NCI-H2081 treated with DMSO at 0.1 percent for 48 hours (cell line): ENCODE data around the gene IL3RA.
"Not testable (repeated sequence)": the region's sequence is repeated elsewhere in the genome, so short reads cannot be mapped to it uniquely, and the experiment has no call there.

Experiments used
- DNase-seq: peaks from one replicate; lab custom pipeline; 2025; lab: John Stamatoyannopoulos, UW

The IL3RA gene

DNA sequence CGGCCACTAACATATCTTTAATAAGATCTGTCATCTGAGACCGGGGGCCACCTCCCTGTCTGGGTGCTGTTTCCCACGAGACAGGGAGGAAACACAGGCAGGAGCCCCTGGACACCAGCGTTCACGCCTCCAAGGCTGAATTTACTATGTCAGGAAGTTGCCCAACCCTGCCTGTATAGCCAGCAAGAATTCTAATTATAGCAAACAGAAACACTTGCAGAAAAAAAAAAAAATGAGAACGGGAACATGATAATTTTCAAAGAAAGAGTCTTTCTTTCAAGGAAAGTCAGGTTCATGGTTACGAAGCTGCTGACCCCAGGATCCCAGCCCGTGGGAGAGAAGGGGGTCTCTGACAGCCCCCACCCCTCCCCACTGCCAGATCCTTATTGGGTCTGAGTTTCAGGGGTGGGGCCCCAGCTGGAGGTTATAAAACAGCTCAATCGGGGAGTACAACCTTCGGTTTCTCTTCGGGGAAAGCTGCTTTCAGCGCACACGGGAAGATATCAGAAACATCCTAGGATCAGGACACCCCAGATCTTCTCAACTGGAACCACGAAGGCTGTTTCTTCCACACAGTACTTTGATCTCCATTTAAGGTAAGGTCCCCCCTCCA lies at the start of gene IL3RA:
Gene IL3RA (plus strand): TSS at position 455 of the 613 bp plus-strand sequence. CDS start 4,981 bp downstream, outside the sequence.
- DNase-seq = no peak

DNA sequence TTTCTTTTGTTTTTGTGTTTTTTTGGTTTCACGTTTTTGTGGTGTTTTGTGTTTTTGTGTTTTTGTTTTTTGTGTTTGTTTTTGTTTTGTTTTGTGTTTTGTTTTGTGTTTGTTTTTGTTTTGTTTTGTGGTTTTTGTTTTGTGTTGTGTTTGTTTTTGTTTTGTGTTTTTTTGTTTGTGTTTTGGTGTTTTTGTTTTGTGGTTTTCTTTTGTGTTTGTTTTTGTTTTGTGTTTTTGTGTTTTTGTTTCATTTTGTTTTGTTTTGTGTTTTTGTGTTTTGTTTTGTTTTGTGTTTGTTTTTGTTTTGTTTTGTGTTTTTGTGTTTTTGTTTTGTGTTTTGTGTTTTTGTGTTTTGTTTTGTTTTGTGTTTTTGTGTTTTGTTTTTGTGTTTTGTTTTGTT lies 47.0 kb upstream of the IL3RA start:
- no peak for DNase-seq

DNA sequence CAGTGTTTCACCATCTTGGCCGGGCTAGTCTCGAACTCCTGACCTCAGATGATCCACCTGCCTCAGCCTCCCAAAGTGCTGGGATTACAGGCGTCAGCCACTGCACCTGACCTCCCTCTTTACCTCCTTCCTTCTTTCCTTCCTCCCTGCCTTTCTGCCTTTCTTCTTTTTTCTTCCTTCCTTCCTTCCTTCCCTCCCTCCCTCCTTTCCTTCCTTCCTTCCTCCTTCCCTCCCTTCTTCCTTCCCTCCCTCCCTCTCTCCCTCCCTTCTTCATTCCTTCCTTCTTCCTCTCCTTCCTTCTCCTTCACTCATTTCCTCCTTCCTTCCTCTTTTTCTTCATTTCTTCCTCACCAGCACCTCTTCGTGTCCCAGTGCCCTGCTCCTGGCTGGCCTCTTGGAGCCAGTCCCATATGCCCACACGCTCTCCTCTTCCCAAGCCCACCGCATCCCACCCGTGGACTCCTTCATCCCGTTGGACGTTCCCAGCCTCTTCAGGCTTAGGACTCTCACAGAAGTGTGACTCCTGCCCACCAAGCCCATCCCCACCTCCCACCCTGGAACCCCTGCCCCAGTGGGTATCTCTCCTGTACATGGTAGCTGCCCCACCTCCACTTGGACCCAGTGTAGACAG lies 45.4 kb upstream of the IL3RA start:
- DNase-seq = no peak

DNA sequence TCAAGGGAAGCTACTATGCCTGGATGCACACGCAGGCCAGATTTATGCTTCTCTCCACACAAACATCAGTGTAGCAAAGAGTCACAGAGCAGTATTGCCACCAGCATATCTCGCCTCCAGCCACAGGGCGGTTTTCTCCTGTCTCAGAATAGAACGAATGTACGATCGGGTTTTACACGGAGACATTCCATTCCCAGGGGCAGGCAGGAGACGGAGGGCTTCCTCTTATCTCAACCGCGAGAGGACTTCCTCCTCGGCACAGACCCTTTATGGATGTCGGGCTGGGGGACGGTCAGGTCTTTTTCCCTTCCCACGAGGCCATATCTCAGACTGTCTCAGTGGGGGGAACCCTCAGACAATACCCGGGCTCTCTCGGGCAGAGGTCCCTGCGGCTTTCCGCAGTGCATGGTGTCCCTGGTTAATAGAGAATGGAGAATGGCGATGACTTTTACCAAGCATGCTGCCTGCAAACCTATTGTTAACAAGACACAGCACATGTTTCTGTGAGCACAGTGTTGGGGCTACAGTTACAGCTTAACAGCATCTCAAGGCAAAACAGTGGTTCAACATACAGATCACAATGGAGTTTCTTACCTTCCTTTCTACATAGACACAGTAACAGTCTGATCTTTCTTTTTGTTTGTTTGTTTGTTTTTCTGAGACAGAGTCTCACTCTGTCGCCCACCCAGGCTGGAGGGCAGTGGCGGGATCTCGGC lies 43.9 kb upstream of the IL3RA start:
- DNase-seq = no peak

DNA sequence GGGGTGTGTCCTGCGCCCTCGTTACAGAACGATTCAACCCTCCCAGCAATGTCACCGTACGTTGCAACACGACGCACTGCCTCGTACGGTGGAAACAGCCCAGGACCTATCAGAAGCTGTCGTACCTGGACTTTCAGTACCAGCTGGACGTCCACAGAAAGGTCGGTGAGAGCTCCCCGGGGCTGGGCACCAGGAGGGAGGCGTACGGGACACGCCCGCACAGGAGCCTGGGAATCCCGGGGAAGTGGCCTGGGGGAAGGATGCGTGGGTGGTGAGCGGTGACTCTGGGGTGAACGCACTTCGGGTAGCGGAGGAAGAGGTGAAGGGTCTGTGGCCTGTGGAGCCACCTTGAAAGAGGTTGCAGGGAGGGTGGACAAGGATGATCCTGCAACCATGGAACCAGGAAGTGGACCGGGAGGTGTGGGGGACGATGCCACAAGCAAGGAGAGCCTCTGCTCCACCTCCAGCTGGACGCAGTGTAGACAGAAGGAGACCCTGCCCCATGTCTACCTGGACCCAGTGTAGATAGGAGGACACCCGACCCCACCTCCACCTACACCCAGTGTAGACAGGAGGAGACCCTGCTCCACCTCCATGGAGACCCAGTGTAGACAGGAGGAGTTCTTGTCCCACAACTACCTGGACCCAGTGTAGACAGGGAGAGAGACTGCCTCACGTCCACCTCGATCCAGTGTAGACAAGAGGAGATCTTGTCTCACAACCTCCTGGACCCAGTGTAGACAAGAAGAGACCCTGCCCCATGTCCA lies 42.1 kb upstream of the IL3RA start:
- no peak for DNase-seq

DNA sequence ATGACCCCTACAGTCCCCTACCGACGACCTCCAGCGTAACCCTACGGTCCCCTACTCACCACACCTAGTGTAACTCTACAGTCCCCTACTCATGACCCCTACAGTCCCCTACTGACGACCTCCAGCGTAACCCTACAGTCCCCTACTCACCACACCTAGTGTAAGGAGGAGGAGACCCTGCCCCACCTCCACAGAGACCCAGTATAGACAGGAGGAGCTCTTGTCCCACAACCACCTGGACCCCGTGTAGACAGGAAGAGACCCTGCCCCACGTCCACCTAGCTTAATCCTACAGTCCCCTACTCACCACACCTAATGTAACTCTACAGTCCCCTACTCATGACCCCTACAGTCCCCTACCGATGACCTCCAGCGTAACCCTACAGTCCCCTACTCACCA lies 41.0 kb upstream of the IL3RA start:
- DNase-seq = no peak

DNA sequence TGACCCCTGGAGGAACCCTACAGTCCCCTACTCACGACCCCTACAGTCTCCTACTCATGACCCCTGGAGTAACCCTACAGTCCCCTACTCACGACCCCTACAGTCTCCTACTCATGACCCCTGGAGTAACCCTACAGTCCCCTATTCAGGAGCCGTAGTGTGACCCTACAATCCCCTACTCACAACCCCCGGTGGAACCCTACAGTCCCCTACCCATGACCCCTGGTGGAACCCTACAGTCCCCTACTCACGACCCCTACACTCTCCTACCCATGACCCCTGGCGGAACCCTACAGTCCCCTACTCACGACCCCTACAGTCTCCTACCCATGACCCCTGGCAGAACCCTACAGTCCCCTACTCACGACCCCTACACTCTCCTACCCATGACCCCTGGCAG lies 39.0 kb upstream of the IL3RA start:
- not testable (repeated sequence) for DNase-seq

DNA sequence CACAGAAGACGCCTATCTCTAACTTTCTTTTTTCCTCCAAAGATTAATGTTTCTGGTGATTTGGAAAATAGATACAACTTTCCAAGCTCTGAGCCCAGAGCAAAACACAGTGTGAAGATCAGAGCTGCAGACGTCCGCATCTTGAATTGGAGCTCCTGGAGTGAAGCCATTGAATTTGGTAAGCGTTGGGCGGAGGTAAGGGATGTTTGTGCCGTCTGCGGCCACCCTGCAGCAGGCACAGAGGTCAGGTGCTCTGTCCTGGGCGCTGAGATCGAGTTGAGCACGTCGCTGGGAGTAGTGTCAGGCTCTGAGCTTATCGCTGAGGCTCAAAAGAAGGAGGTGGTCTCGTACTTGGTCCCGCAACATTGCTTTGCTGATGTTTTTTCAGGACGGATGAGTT lies 36.1 kb upstream of the IL3RA start:
- no peak for DNase-seq

DNA sequence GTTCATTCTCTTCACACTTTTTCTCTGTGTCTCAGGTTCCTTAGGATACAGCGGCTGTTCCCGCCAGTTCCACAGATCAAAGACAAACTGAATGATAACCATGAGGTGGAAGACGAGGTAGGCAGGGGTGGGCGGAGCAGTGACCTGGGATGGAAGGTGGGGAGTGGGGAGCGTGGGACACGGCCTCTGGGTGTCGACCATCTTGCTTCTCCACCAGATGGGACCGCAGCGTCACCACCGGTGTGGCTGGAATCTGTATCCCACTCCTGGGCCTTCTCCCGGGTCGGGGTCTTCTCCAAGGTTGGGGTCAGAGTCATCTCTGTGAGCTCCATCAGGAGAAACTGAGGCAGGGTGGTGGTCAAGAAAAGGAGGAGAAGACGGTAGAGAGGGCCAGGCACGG lies 31.2 kb upstream of the IL3RA start:
- no peak for DNase-seq

DNA sequence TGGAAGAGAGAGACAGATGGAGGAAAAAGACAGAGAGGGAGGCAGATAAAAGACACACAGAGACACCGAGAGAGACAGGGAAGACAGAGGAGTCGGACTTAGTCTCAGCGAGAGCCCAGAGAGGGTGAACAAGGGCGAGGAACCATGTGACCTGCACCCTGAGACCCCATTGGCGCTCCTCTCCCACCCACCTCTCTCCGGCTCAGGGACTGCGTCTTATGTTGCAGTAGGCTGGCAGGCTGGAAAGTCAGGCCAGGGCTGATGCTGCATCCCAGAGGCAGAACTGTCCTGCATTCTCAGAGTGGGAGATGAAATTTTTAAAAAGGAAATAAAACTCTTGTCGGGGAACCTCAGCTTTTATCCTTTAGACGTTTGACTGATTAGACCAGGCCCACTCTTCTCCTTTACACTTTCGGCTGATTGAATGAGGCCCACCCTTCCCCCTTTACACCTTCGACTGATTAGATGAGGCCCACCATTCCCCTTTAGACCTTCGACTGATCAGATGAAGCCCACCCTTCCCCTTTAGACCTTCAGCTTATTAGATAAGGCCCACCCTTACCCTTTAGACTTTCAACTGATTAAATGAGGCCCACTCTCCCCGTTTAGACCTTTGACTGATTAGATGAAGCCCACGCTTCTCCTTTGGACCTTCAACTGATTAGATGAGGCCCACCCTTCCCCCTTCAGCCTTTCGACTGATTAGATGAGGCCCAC lies 29.5 kb upstream of the IL3RA start:
- no peak for DNase-seq

DNA sequence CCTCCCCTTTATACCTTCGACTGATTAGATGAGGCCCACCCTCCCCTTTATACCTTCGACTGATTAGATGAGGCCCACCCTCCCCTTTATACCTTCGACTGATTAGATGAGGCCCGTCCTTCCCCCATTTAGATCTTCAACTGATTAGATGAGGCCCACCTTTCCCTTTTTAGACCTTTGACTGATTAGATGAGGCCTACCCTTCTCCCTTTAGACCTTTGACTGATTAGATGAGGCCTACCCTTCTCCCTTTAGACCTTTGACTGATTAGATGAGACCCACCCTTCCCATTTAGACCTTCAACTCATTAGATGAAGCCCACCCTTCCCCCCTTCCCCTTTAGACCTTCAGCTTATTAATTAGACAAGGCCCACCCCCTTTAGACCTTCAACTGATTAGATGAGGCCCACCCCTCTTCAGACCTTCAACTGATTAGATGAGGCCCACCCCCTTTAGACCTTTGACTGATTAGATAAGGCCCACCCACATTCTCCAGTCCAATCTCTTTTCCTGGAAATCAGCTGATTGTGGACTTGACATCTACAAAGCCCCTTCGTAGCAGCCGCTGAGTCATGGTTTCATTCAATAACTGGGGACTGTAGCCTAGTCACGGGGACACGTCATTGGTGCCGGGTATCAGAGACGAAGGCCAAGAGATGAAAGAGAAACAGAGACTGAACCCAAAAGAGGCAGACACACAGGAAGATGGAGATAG lies 28.8 kb upstream of the IL3RA start:
- DNase-seq = no peak

DNA sequence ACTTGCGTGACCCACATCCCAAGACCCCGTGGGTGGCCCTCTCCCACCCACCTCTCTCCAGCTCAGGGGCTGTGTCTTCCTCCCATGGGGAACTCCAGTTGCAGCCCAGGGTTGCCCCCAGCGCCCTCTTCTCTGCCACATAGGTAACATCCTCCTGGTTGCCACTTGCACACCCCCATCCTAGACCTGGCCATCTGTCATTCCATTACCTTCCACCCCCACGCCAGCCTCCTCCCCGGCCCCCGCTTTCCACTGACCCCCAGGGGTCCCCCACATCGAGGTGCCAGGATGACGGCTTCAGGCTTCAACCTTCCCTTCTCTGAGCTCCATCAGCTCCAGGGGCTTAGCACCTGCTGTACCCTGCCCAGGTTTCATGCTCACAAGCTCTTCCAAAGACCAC lies 28.1 kb upstream of the IL3RA start:
- no peak for DNase-seq

DNA sequence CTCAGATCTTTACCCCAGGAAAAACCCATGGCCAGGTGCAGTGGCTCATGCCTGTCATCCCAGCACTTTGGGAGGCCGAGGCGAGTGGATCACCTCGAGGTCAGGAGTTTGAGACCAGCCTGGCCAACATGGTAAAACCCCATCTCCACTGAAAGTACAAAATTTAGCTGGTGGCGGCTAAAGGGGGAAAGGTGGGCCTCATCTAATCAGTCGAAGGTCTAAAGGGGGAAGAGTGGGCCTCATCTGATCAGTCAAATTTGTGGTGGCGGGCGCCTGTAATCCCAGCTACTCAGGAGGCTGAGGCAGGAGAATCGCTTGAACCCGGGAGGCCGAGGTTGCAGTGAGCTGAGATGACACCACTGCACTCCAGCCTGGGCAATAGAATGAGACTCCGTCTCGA lies 27.7 kb upstream of the IL3RA start:
- DNase-seq = not testable (repeated sequence)

DNA sequence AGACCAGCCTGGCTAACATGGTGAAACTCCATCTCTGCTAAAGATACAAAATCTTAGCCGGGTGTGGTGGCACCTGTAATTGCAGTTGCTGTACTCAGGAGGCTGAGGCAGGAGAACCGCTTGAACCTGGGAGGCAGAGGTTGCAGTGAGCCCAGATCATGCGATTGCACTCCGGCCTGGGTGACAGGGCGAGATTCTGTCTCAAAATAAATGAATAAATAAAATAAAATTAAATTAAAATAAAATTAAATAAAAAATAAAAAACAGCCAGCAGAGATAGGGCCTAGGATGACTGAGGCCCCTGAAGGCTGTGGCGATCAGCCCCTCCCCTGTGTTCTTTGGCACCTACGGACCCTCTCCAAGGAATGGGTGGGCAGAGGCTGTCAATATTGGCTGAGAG lies 22.8 kb upstream of the IL3RA start:
- DNase-seq = no peak

DNA sequence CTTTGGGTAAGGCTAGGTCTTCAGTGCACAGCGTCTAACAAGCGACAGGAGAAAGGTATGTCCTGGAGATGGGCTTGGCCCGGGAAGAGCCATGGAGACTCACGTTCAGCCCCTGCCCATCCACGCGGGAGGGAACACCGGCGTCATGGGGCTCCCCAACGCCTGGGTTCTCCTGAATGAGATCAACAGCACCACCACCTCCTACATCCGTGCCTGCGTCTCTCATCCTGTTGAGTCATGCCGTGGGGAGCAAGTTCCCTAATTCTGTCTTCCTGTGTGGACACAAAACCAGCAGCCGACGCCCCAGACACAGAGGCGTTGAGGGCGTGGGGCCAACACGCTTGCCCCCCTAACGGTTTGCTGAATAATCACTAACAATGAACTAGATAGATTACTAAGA lies 20.1 kb upstream of the IL3RA start:
- DNase-seq = no peak

DNA sequence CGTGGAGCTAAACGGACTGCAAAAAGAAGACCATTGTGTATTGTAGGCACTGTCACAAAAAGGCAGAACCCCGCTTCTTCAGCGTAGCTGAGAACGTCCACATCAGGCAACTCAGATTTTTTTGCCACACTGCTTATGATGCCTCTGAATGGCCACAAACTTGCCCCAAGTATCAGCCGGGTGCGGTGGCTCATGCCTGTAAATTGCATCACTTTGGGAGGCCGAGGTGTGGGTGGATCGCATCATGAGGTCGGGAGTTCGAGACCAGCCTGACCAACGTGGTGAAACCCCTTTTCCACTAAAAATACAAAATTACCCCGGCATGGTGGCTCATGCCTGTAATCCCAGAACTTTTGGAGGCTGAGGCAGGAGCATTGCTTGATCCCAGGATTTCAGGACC lies 14.9 kb upstream of the IL3RA start:
- DNase-seq = no peak

DNA sequence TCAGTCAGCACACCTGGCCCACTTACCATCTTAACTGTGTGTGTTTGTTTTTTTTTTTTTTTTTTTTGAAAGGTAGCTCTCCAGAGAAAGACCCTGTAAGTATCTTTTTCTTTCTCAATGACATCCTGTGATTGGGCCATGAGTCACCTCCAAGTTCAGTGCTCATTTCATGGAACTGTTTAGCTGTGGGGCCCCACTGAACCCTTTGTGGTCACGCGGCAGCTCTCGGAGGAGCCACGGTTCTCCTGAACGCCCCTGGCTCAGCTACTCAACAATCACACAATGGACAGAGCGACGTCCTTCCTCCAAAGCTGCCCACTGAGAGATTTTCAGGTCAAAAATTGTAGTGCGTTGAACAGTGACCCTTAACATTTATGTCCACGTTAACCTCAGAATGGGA lies 14.2 kb upstream of the IL3RA start:
- DNase-seq = no peak

DNA sequence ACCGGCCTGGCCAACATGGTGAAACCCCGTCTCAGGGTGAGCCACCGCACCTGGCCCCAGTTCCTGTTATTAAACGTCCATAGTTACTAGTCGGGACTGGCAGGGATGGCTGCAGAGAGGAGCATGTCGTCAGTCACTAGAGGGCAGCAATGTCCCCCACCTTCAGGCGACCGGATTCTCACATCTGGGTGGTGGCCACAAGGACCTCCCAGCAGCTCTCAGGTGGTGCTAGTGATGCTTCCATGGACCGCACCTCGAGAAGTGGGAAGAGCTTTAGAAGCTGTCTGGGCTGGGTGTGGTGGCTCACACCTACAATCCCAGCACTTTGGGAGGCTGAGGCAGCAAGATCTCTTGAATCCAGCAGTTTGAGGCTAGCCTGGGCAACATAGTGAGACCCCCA lies 13.3 kb upstream of the IL3RA start:
- DNase-seq = no peak

DNA sequence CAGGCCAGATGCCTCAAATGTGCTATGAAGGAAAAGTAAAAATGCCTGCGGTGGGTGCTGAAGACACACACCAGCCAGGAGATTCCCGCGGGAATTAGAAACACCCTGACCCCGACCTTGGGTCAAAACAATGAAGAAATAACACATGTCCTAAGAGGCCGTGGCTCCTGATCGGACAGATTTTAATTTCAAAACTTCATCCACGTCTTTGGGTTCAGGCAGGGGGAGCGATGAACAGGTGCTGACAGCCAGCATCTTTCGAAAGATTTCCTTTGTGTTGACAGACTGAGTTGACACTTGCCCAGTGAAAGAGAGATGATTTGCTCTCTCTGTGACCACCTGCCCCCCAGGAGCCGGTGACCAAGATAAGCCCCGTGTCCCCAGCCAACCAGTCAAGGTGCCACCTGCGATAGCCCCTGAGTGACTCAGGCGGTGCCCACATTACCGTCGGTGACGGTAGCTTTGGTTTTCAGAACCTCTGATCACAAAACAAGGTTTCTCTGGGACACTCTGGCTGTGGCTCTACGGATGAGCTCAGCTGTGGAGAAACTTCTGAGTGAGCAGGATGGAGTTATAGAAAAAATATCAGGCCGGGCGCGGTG lies 11.0 kb upstream of the IL3RA start:
- no peak for DNase-seq

DNA sequence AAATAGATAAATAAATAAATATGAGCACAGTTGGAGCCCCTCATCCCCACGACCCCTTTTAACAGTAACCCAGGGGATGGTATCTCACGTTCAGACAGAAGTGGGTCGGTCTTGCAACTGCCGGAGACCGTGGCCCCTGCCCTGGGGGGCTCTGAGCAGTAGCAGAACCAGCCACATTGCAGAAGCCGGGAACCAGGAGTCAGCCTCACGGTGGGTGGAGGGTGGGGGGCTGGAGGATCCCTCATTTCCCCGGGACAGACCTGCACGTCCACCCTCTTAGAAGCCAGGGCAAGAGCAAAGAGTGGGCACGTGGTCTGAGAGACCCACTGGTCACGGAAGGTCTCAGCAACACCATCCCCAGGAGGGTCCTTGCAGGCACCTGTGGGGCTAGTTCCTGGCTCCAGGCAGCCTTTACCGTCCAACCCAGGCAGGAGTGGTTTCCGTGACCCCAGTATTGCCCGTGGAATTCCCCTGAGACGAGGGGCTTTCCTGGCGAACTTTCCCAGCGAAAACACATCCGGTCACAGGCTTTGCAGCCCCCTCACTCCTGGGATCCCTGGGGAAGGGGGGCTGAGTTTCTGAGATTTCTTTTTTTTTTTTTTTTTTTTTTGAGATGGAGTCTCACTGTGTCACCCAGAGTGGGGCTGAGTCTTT lies 8.8 kb upstream of the IL3RA start:
- DNase-seq = no peak

DNA sequence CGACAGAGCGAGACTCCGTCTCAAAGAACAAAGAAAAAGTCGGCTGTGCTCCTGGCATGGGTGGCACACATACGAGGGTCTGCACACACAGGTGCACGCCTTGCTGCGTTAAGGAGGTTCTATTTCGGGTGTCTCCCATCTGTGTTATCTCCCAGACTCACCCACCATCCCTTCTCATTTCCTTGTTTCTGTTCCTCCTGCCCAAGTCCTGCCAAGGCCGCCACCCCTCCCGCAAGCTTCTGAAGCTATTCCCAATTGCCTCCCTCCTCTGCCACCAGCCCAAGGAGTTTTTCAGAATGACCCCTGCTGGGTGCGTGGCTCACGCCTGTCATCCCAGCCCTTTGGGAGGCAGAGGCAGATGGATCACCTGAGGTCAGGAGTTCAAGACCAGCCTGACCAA lies 6.0 kb upstream of the IL3RA start:
- no peak for DNase-seq
